ENCODE data around the gene COX7A1.
"Not testable (repeated sequence)": the region's sequence is repeated elsewhere in the genome, so short reads cannot be mapped to it uniquely, and the experiment has no call there.

Gene COX7A1

GRCh38 chr19:36152352-36153091 is at the start of gene COX7A1:
COX7A1 (minus strand) TSS chr19:36152447; CDS start chr19:36152407, 40 bp downstream.
- no peak for DNase-seq (ENCODE audit: low read depth in 2 of 2)

- no peak for DNase-seq (ENCODE audit: low read depth in 2 of 2)
Measured at GRCh38 chr19:36201684-36202083, 49.4 kb upstream of the COX7A1 start.

GRCh38 chr19:36198119-36198518 is 45.9 kb upstream of the COX7A1 start:
- DNase-seq (ENCODE audit: low read depth in 2 of 2) = no peak

GRCh38 chr19:36196249-36196648 is 44.0 kb upstream of the COX7A1 start:
- DNase-seq (ENCODE audit: low read depth in 2 of 2) = no peak

GRCh38 chr19:36186722-36187121 is 34.5 kb upstream of the COX7A1 start:
- DNase-seq (ENCODE audit: low read depth in 2 of 2) = not testable (repeated sequence)

- DNase-seq (ENCODE audit: low read depth in 2 of 2) = no peak
Measured at GRCh38 chr19:36183245-36183628, 31.0 kb upstream of the COX7A1 start.

- no peak for DNase-seq (ENCODE audit: low read depth in 2 of 2)
Measured at GRCh38 chr19:36182612-36183244, 30.5 kb upstream of the COX7A1 start.

GRCh38 chr19:36179077-36179476 is 26.8 kb upstream of the COX7A1 start:
- not testable (repeated sequence) for DNase-seq (ENCODE audit: low read depth in 2 of 2)

GRCh38 chr19:36173846-36174245 is 21.6 kb upstream of the COX7A1 start:
- DNase-seq (ENCODE audit: low read depth in 2 of 2) = not testable (repeated sequence)

- DNase-seq (ENCODE audit: low read depth in 2 of 2) = no peak
Measured at GRCh38 chr19:36172852-36173251, 20.6 kb upstream of the COX7A1 start.

- DNase-seq (ENCODE audit: low read depth in 2 of 2) = no peak
Measured at GRCh38 chr19:36169084-36169760, 17.0 kb upstream of the COX7A1 start.

- no peak for DNase-seq (ENCODE audit: low read depth in 2 of 2)
Measured at GRCh38 chr19:36163813-36164212, 11.6 kb upstream of the COX7A1 start.

- DNase-seq (ENCODE audit: low read depth in 2 of 2) = no peak
Measured at GRCh38 chr19:36160821-36161596, 8.8 kb upstream of the COX7A1 start.

GRCh38 chr19:36153126-36153525 is 879 bp upstream of the COX7A1 start:
- DNase-seq (ENCODE audit: low read depth in 2 of 2) = no peak

- DNase-seq (ENCODE audit: low read depth in 2 of 2) = no peak
Measured at GRCh38 chr19:36152019-36152351, 262 bp downstream of the COX7A1 start.

- DNase-seq (ENCODE audit: low read depth in 2 of 2) = no peak
Measured at GRCh38 chr19:36151144-36152018, 866 bp downstream of the COX7A1 start.

- no peak for DNase-seq (ENCODE audit: low read depth in 2 of 2)
Measured at GRCh38 chr19:36150586-36150985, 1.7 kb downstream of the COX7A1 start.

- no peak for DNase-seq (ENCODE audit: low read depth in 2 of 2)
Measured at GRCh38 chr19:36149673-36150406, 2.4 kb downstream of the COX7A1 start.

- DNase-seq (ENCODE audit: low read depth in 2 of 2) = no peak
Measured at GRCh38 chr19:36144624-36145023, 7.6 kb downstream of the COX7A1 start.

GRCh38 chr19:36142496-36142895 is 9.8 kb downstream of the COX7A1 start:
- no peak for DNase-seq (ENCODE audit: low read depth in 2 of 2)

GRCh38 chr19:36142046-36142445 is 10.2 kb downstream of the COX7A1 start:
- no peak for DNase-seq (ENCODE audit: low read depth in 2 of 2)
